Astrocyte (in vitro differentiated cells and primary cell): ENCODE measurements around the gene IRGQ. TPM values are rescaled to one million over a fixed set of nuclear protein-coding genes. Genes with fewer than 3 reads are reported as not detected.
"Not testable (repeated sequence)": the region's sequence is repeated elsewhere in the genome, so short reads cannot be mapped to it uniquely, and the experiment has no call there.

Source experiments
- DNase-seq: peaks from one replicate; pipeline ENCODE4 v3.0.0-alpha.2; 2010; ENCODE audit warnings: low read depth
- FAIRE-seq: peaks from 2 replicates; lab custom pipeline; 2011; peaks lifted over from hg19 to GRCh38; lab: Jason Lieb, UNC
- H2AFZ ChIP-seq: 2 replicates; pipeline ENCODE4 v1.6.0; 2012; ENCODE audit warnings: low read depth, low read length, inconsistent platforms
- H3K27ac ChIP-seq: 2 replicates; pipeline ENCODE4 v1.5.1; 2011; ENCODE audit warnings: low read depth, low read length, inconsistent platforms
- H3K27me3 ChIP-seq: 2 replicates; pipeline ENCODE4 v1.6.0; 2011; ENCODE audit warnings: low read length, inconsistent platforms; ENCODE audit not compliant: insufficient read depth
- H3K36me3 ChIP-seq: 2 replicates; pipeline ENCODE4 v1.5.1; 2011; ENCODE audit warnings: low read length, inconsistent platforms; ENCODE audit not compliant: insufficient read depth
- H3K4me1 ChIP-seq: 2 replicates; pipeline ENCODE4 v1.5.1; 2011; ENCODE audit warnings: low read length, inconsistent platforms; ENCODE audit not compliant: insufficient read depth
- H3K4me2 ChIP-seq: 2 replicates; pipeline ENCODE4 v1.6.0; 2012; ENCODE audit warnings: low read length, inconsistent platforms
- H3K4me3 ChIP-seq: 2 replicates; pipeline ENCODE4 v1.5.1; 2011; ENCODE audit warnings: low read depth, mild to moderate bottlenecking, low read length, inconsistent platforms; ENCODE audit not compliant: insufficient read depth
- H3K79me2 ChIP-seq: 2 replicates; pipeline ENCODE4 v1.6.0; 2012; ENCODE audit warnings: mild to moderate bottlenecking, low read length, inconsistent platforms; ENCODE audit not compliant: insufficient read depth
- H3K9ac ChIP-seq: 2 replicates; pipeline ENCODE4 v1.6.0; 2012; ENCODE audit warnings: mild to moderate bottlenecking, low read length, inconsistent platforms
- H3K9me3 ChIP-seq: 2 replicates; pipeline ENCODE4 v1.5.1; 2012; ENCODE audit warnings: low read depth, mild to moderate bottlenecking, low read length, inconsistent platforms; ENCODE audit not compliant: insufficient read depth
- H4K20me1 ChIP-seq: 2 replicates; pipeline ENCODE4 v1.6.0; 2012; ENCODE audit warnings: low read length, inconsistent platforms; ENCODE audit not compliant: insufficient read depth
- H3K27ac Mint-ChIP-seq: one replicate; pipeline ENCODE4 v1.8.0; 2021; ENCODE audit warnings: mild to moderate bottlenecking, mixed read lengths; ENCODE audit not compliant: unreplicated experiment
- H3K27me3 Mint-ChIP-seq: one replicate; pipeline ENCODE4 v1.8.0; 2021; ENCODE audit warnings: low read depth, mixed read lengths; ENCODE audit not compliant: unreplicated experiment
- H3K36me3 Mint-ChIP-seq: one replicate; pipeline ENCODE4 v1.8.0; 2021; ENCODE audit warnings: low read depth, mixed read lengths; ENCODE audit not compliant: unreplicated experiment
- H3K4me1 Mint-ChIP-seq: one replicate; pipeline ENCODE4 v1.8.0; 2021; ENCODE audit warnings: low read depth, mixed read lengths; ENCODE audit not compliant: unreplicated experiment
- H3K4me3 Mint-ChIP-seq: one replicate; pipeline ENCODE4 v1.8.0; 2021; ENCODE audit warnings: mild to moderate bottlenecking, moderate library complexity, mixed read lengths; ENCODE audit not compliant: unreplicated experiment
- H3K9me3 Mint-ChIP-seq: one replicate; pipeline ENCODE4 v1.8.0; 2021; ENCODE audit warnings: mild to moderate bottlenecking, mixed read lengths; ENCODE audit not compliant: unreplicated experiment
- EZH2 ChIP-seq: IDR thresholded peaks from 2 replicates; pipeline ENCODE4 v1.6.1; 2012; ENCODE audit warnings: mild to moderate bottlenecking, low read length, inconsistent platforms; ENCODE audit not compliant: insufficient read depth
- total RNA-seq: library from RNA; stranded (reverse); gene quantifications from 2 replicates; pipeline ENCODE4 v1.2.1, GENCODE V29; 2021
- TF ChIP-seq, protein P1 (sequence below): IDR thresholded peaks from 2 replicates; pipeline ENCODE4 v1.5.1; 2011; ENCODE audit warnings: low read depth, mild to moderate bottlenecking, inconsistent platforms, low read length, moderate library complexity; ENCODE audit not compliant: insufficient read depth

The IRGQ gene
- total RNA-seq, 1 donor from 2014 or later = 60.7 TPM

DNA sequence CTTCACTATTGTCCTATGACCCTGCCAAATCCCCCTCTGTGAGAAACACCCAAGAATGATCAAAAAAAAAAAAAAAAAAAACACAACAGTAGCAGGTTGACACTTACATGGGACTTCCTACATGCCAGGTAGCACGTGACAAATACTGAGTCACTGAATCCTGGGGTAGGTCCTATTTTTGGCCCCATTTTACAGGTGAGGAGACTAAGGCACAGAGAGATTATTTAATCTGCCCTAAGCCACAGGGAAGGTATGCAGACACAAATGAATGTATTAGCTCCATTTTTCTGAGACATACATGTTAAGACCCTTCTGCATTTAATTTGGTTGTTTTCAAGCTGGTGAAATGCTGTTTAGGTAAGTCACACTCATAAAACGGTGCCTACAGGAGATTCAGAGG is 47.2 kb downstream of the IRGQ start:
- H3K27me3 ChIP-seq = no peaks in the 10 kb centered on the region
- FAIRE-seq (no peak), DNase-seq (no peak)
- TF ChIP-seq, protein P1, sequence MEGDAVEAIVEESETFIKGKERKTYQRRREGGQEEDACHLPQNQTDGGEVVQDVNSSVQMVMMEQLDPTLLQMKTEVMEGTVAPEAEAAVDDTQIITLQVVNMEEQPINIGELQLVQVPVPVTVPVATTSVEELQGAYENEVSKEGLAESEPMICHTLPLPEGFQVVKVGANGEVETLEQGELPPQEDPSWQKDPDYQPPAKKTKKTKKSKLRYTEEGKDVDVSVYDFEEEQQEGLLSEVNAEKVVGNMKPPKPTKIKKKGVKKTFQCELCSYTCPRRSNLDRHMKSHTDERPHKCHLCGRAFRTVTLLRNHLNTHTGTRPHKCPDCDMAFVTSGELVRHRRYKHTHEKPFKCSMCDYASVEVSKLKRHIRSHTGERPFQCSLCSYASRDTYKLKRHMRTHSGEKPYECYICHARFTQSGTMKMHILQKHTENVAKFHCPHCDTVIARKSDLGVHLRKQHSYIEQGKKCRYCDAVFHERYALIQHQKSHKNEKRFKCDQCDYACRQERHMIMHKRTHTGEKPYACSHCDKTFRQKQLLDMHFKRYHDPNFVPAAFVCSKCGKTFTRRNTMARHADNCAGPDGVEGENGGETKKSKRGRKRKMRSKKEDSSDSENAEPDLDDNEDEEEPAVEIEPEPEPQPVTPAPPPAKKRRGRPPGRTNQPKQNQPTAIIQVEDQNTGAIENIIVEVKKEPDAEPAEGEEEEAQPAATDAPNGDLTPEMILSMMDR = no peak
- no peak for TF ChIP-seq EZH2
- H3K4me1 Mint-ChIP-seq = no peaks in the 10 kb centered on the region
- H3K4me3 ChIP-seq = no peak overlapping the region
- no peak overlapping the region for H3K4me3 Mint-ChIP-seq
- no peak overlapping the region for H3K27ac Mint-ChIP-seq
- peaks cover 23% of the 10 kb centered on the region for H3K36me3 Mint-ChIP-seq
- H3K9me3 ChIP-seq = no peaks in the 10 kb centered on the region
- H3K27ac ChIP-seq = no peak overlapping the region
- no peaks in the 10 kb centered on the region for H3K79me2 ChIP-seq
- no peak overlapping the region for H2AFZ ChIP-seq
- no peaks in the 10 kb centered on the region for H4K20me1 ChIP-seq
- H3K4me2 ChIP-seq = no peak overlapping the region
- H3K36me3 ChIP-seq = peaks cover 15% of the 10 kb centered on the region
- no peak overlapping the region for H3K9ac ChIP-seq
- no peaks in the 10 kb centered on the region for H3K9me3 Mint-ChIP-seq
- no peaks in the 10 kb centered on the region for H3K4me1 ChIP-seq
- no peaks in the 10 kb centered on the region for H3K27me3 Mint-ChIP-seq

DNA sequence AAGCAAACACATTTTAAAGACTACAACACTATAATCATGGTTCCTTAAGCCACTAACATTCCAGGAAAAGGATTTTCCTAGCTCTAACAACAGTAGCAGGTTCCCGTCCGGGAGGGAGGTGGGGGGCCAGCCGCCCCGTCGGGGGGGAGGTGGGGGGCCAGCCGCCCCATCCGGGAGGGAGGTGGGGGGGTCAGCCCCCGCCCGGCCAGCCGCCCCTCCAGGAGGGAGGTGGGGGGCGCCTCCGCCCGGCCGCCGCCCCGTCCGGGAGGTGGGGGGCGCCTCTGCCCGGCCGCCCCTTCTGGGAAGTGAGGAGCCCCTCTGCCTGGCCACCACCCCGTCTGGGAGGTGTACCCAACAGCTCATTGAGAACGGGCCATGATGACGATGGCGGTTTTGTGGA is 48.0 kb downstream of the IRGQ start:
- not testable (repeated sequence) for H3K4me3 Mint-ChIP-seq, H2AFZ ChIP-seq, H3K79me2 ChIP-seq, H3K4me2 ChIP-seq, FAIRE-seq, H3K27ac ChIP-seq, H3K9me3 Mint-ChIP-seq, H3K4me3 ChIP-seq, H3K27me3 Mint-ChIP-seq, H3K9ac ChIP-seq, DNase-seq, H3K27ac Mint-ChIP-seq, H3K9me3 ChIP-seq, H3K4me1 Mint-ChIP-seq, H3K27me3 ChIP-seq, H4K20me1 ChIP-seq, H3K4me1 ChIP-seq
- peaks cover 17% of the 10 kb centered on the region for H3K36me3 ChIP-seq
- H3K36me3 Mint-ChIP-seq = peaks cover 21% of the 10 kb centered on the region

DNA sequence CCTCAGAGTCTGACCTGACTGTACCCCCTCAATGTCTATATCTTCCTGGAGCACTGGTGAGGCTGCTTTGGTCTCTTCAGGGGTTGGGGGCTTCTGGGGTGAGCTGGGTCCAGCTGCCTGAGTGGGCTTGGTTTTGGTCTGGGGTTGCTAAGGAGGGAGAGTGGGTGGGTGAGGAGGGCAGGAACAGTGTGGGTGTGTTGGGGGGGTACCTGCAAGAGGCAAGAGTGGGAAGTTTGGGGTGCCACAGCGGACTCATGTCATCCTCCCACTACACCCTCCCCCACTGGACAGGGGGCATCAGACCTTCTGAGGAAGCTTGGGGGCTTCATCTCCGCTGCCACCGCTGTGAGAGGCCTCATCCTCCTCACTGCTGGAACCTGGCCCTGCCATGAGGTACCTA is 49.4 kb downstream of the IRGQ start:
- Mint-ChIP-seq H3K4me1 (no peaks in the 10 kb centered on the region), H3K36me3 (peaks cover 23% of the 10 kb centered on the region), H3K9me3 (no peaks in the 10 kb centered on the region), H3K4me3 (no peak overlapping the region), H3K27me3 (no peaks in the 10 kb centered on the region), H3K27ac (no peak overlapping the region)
- Histone ChIP-seq H3K36me3 (peaks cover 20% of the 10 kb centered on the region), H3K9me3 (no peaks in the 10 kb centered on the region), H3K4me1 (no peaks in the 10 kb centered on the region), H3K79me2 (no peaks in the 10 kb centered on the region), H3K9ac (no peak overlapping the region), H3K27ac (no peak overlapping the region), H3K27me3 (no peaks in the 10 kb centered on the region), H3K4me3 (no peak overlapping the region), H3K4me2 (no peak overlapping the region), H2AFZ (no peak overlapping the region), H4K20me1 (no peaks in the 10 kb centered on the region)
- DNase-seq (no peak), FAIRE-seq (no peak)
- TF ChIP-seq, protein P1 = no peak
- no peak for TF ChIP-seq EZH2
